BLaER1 treated with 17β-estradiol and CSF1 and Interleukin-3, amounts not matched to agents 10 nM and 100 nM (cell line): ENCODE results near the gene CEP89.
"Not testable (repeated sequence)": the region's sequence is repeated elsewhere in the genome, so short reads cannot be mapped to it uniquely, and the experiment has no call there.

Experiments
- H3K27ac ChIP-seq, 11 experiments: shearing (Covaris generic); formaldehyde crosslinking; 2 replicates each; pipeline ENCODE4 v1.8.1; 2022
- H3K27me3 ChIP-seq, 11 experiments: shearing (Covaris generic); formaldehyde crosslinking; 2 replicates each; pipeline ENCODE4 v1.8.1; 2022
- H3K36me3 ChIP-seq, 11 experiments: shearing (Covaris generic); formaldehyde crosslinking; 2 replicates each; pipeline ENCODE4 v1.8.1; 2022
- H3K4me1 ChIP-seq, 10 experiments: shearing (Covaris generic); formaldehyde crosslinking; 2 replicates each; pipeline ENCODE4 v1.8.1; 2022
- H3K4me2 ChIP-seq, 11 experiments: shearing (Covaris generic); formaldehyde crosslinking; 2 replicates each; pipeline ENCODE4 v1.8.1; 2022
- H3K4me3 ChIP-seq, 10 experiments: shearing (Covaris generic); formaldehyde crosslinking; 2 replicates each; pipeline ENCODE4 v1.8.1; 2022
- H3K9ac ChIP-seq, 11 experiments: shearing (Covaris generic); formaldehyde crosslinking; 2 replicates each; pipeline ENCODE4 v1.8.1; 2022
- H3K9me3 ChIP-seq, 11 experiments: shearing (Covaris generic); formaldehyde crosslinking; replicated peaks in 1 of 11; 2 replicates each; pipeline ENCODE4 v1.8.1; 2022
- H4K20me1 ChIP-seq, 11 experiments: shearing (Covaris generic); formaldehyde crosslinking; 2 replicates each; pipeline ENCODE4 v1.8.1; 2022
- Cebpa-rat ChIP-seq, 11 experiments: shearing (Covaris generic); IDR thresholded peaks; 2 replicates each; pipeline ENCODE4 v1.8.1; 2022

CEP89 gene

GRCh38 chr19:32971012-32971595, 654 bp downstream of the CEP89 start:
- Histone ChIP-seq H3K4me2 (peak overlapping the region; percentile 88 to 99 (median 96)), H3K27me3 (no peaks in the 10 kb centered on the region), H3K27ac (peak overlapping the region in 10 of 11 experiments; percentile 15 to 79 (median 46); a peak in 16 of 22 replicates), H3K9ac (peak overlapping the region; percentile 74 to 87 (median 82)), H3K4me3 (peak overlapping the region; percentile 64 to 88 (median 79)), H4K20me1 (peaks cover 0 to 22% (median 0%) of the 10 kb centered on the region in 11 experiments; a peak in 7 of 22 replicates), H3K36me3 (peaks cover 4 to 27% (median 14%) of the 10 kb centered on the region in 11 experiments; a peak in 19 of 22 replicates), H3K4me1 (peaks cover 9 to 30% (median 21%) of the 10 kb centered on the region in 10 experiments), H3K9me3 (no peaks in the 10 kb centered on the region)
- no peak for TF ChIP-seq Cebpa-rat (IDR thresholded peaks at IDR 0.05)

DNA sequence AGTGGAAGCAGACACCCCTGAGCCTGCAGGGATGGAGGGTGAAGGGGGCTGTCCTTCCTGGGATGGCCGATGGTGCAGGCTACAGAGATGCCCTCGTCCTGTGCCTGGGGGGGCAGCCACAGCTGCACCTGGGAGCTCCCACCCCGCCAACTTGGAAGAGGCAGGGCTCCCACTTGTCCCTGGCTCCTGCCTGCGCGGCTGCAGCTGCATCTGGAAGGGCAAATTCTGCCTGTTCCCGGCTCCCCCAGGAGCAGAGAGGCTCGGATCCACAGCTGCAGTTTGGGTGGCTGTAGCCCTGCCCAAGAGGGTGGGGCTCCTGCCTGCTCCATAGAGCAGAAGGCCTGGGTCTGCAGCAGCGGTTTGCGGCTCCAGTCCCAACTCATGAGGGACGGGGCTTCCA, 2.2 kb downstream of the CEP89 start:
- Histone ChIP-seq H3K9me3 (no peaks in the 10 kb centered on the region), H3K9ac (0 out of 22 replicates have a peak overlapping the region, but pooled peaks of 3 of the 11 experiments have one; percentile 7 to 37 (median 13)), H3K27ac (no peak overlapping the region), H4K20me1 (peaks cover 0 to 26% (median 0%) of the 10 kb centered on the region in 11 experiments; a peak in 7 of 22 replicates), H3K4me3 (no peak overlapping the region), H3K4me1 (peaks cover 9 to 30% (median 21%) of the 10 kb centered on the region in 10 experiments), H3K27me3 (no peaks in the 10 kb centered on the region), H3K36me3 (peaks cover 18 to 40% (median 26%) of the 10 kb centered on the region in 11 experiments; a peak in 21 of 22 replicates), H3K4me2 (no peak overlapping the region)
- no peak for TF ChIP-seq Cebpa-rat (IDR thresholded peaks at IDR 0.05)

- Histone ChIP-seq H3K27me3 (no peaks in the 10 kb centered on the region), H3K4me2 (no peak overlapping the region), H3K9ac (no peak overlapping the region), H3K4me3 (no peak overlapping the region), H3K27ac (no peak overlapping the region), H4K20me1 (peaks cover 0 to 26% (median 0%) of the 10 kb centered on the region in 11 experiments; a peak in 7 of 22 replicates), H3K4me1 (peaks cover 9 to 18% (median 13%) of the 10 kb centered on the region in 10 experiments), H3K9me3 (no peaks in the 10 kb centered on the region), H3K36me3 (peaks cover 42 to 67% (median 50%) of the 10 kb centered on the region in 11 experiments)
- no peak for TF ChIP-seq Cebpa-rat (IDR thresholded peaks at IDR 0.05)
Measured at GRCh38 chr19:32966750-32967149, 5.0 kb downstream of the CEP89 start.

DNA sequence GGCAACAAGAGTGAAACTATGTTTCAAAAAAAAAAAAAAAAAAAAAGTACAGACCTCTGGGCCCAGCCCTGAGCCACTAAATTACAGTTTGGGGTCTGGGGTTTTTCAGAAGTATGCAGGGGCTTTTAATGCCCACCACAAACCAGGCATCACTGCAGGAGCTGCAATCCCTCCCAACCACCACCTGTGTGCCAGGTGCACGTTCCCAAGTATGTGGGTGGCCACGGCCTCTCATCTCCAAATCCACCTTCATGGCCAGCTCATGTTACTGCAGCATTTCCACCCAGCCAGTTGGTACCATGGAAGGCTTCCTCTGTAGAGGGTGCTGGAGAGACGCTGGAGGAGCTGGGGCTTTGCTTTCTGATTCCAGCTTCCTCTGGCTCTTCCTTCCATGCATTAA, 26.5 kb downstream of the CEP89 start:
- Histone ChIP-seq H3K9ac (no peak overlapping the region), H3K4me1 (no peaks in the 10 kb centered on the region), H3K36me3 (peaks cover 53 to 98% (median 74%) of the 10 kb centered on the region in 11 experiments), H4K20me1 (no peaks in the 10 kb centered on the region), H3K27me3 (no peaks in the 10 kb centered on the region), H3K4me3 (no peak overlapping the region), H3K4me2 (no peak overlapping the region), H3K9me3 (0 out of 22 replicates have a peak, but pooled peaks cover 0 to 7% (median 0%) of the 10 kb centered on the region in 11 experiments), H3K27ac (no peak overlapping the region)
- no peak for TF ChIP-seq Cebpa-rat (IDR thresholded peaks at IDR 0.05)

DNA sequence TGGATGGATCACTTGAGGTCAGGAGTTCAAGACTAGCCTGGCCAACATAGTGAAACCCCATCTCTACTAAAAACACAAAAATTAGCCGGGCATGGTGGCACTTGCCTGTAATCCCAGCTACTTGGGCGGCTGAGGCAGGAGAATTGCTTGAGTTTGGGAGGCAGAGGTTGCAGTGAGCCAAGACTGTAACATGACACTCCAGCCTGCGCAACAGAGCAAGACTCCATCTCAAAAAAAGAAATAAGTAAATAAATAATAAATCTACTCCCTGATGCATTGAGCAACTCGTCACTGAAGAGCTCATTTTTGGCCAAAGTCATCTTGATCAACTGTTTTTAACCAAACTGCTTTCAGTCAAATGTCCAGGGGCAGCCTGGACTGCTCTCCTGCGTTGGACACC, 30.5 kb downstream of the CEP89 start:
- peaks cover 52 to 97% (median 63%) of the 10 kb centered on the region in 11 experiments for H3K36me3 ChIP-seq
- not testable (repeated sequence) for H3K9me3 ChIP-seq, H3K9ac ChIP-seq, H3K27ac ChIP-seq, H3K4me2 ChIP-seq, H4K20me1 ChIP-seq, H3K4me1 ChIP-seq, H3K4me3 ChIP-seq, H3K27me3 ChIP-seq

DNA sequence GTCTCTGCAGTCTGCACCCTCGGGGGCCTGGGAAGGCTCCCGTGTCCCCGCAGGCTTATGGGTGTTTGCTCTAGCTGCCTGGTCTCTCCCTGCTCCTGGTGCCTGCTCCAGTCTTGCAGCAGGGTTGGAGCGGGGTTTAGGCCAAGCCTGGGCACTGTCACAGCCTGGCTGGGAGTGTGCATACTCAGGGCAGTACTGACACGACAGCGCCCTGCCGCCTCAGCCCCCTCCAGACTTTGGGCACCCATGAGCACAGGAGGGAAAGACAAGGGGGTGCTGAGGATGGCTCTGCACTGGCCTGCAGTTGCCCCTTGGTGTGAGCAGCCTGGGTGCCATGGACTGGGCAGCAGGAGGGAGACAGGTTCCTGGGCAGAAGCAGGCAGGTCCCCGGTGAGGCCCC, 35.7 kb downstream of the CEP89 start:
- H3K9ac ChIP-seq = no peak overlapping the region
- H3K9me3 ChIP-seq = 0 out of 22 replicates have a peak, but pooled peaks cover 0 to 8% (median 0%) of the 10 kb centered on the region in 11 experiments
- no peaks in the 10 kb centered on the region for H3K27me3 ChIP-seq
- H3K27ac ChIP-seq = no peak overlapping the region
- H3K4me2 ChIP-seq = no peak overlapping the region
- peaks cover 0 to 13% (median 0%) of the 10 kb centered on the region in 11 experiments; a peak in 1 of 22 replicates for H4K20me1 ChIP-seq
- H3K4me1 ChIP-seq = peaks cover 0 to 16% (median 12%) of the 10 kb centered on the region in 10 experiments; a peak in 15 of 20 replicates
- no peak overlapping the region for H3K4me3 ChIP-seq
- H3K36me3 ChIP-seq = peaks cover 36 to 91% (median 48%) of the 10 kb centered on the region in 11 experiments
- TF ChIP-seq Cebpa-rat (IDR thresholded peaks at IDR 0.05) = no peak

GRCh38 chr19:32935629-32936028, 36.1 kb downstream of the CEP89 start:
- H3K4me3 ChIP-seq = no peak overlapping the region
- H3K36me3 ChIP-seq = peaks cover 41 to 91% (median 52%) of the 10 kb centered on the region in 11 experiments
- H3K27me3 ChIP-seq = no peaks in the 10 kb centered on the region
- no peak overlapping the region for H3K4me2 ChIP-seq
- H4K20me1 ChIP-seq = peaks cover 0 to 13% (median 0%) of the 10 kb centered on the region in 11 experiments; a peak in 1 of 22 replicates
- 0 out of 22 replicates have a peak, but pooled peaks cover 0 to 8% (median 0%) of the 10 kb centered on the region in 11 experiments for H3K9me3 ChIP-seq
- no peak overlapping the region for H3K9ac ChIP-seq
- TF ChIP-seq Cebpa-rat (IDR thresholded peaks at IDR 0.05) = no peak
- peaks cover 0 to 16% (median 12%) of the 10 kb centered on the region in 10 experiments; a peak in 15 of 20 replicates for H3K4me1 ChIP-seq
- H3K27ac ChIP-seq = no peak overlapping the region

GRCh38 chr19:32933571-32933970, 38.2 kb downstream of the CEP89 start:
- Histone ChIP-seq H4K20me1 (peaks cover 0 to 13% (median 0%) of the 10 kb centered on the region in 11 experiments; a peak in 1 of 22 replicates), H3K9ac (no peak overlapping the region; a peak in 1 of 22 replicates), H3K27me3 (no peaks in the 10 kb centered on the region), H3K36me3 (peaks cover 55 to 92% (median 65%) of the 10 kb centered on the region in 11 experiments), H3K4me3 (no peak overlapping the region), H3K4me2 (peak overlapping the region in 3 of 11 experiments; percentile 53 to 70 (median 54); a peak in 1 of 22 replicates), H3K27ac (no peak overlapping the region), H3K9me3 (peaks cover 5 to 19% (median 10%) of the 10 kb centered on the region in 11 experiments), H3K4me1 (peaks cover 0 to 16% (median 12%) of the 10 kb centered on the region in 10 experiments; a peak in 15 of 20 replicates)
- TF ChIP-seq Cebpa-rat (IDR thresholded peaks at IDR 0.05) = no peak

- no peak for TF ChIP-seq Cebpa-rat (IDR thresholded peaks at IDR 0.05)
- peaks cover 46 to 90% (median 66%) of the 10 kb centered on the region in 11 experiments for H3K36me3 ChIP-seq
- peaks cover 19 to 24% (median 22%) of the 10 kb centered on the region in 11 experiments for H3K9me3 ChIP-seq
Measured at GRCh38 chr19:32930567-32930966, 41.2 kb downstream of the CEP89 start.

More at GRCh38 chr19:32930567-32930966, 41.2 kb downstream of the CEP89 start:
- Histone ChIP-seq H3K4me2 (no peak overlapping the region), H3K27ac (no peak overlapping the region), H3K4me1 (peaks cover 0 to 16% (median 12%) of the 10 kb centered on the region in 10 experiments; a peak in 15 of 20 replicates), H4K20me1 (peaks cover 0 to 13% (median 0%) of the 10 kb centered on the region in 11 experiments; a peak in 1 of 22 replicates), H3K27me3 (no peaks in the 10 kb centered on the region), H3K4me3 (no peak overlapping the region), H3K9ac (no peak overlapping the region)
